GM12891 (cell line): Measurements from ENCODE around the gene GINS2.

Experiments used
- POLR2A ChIP-seq: IDR thresholded peaks from 2 replicates; pipeline ENCODE4 v1.6.1; 2011; ENCODE audit warnings: low read depth, low read length, control low read depth
- POLR2AphosphoS5 ChIP-seq: IDR thresholded peaks from 2 replicates; pipeline ENCODE4 v1.6.1; 2011; ENCODE audit warnings: low read depth, low read length, control low read depth
- SPI1 ChIP-seq: IDR thresholded peaks from 2 replicates; pipeline ENCODE4 v1.6.1; 2011; ENCODE audit warnings: low read depth, low read length, control low read depth
- TAF1 ChIP-seq: IDR thresholded peaks from 2 replicates; pipeline ENCODE4 v1.6.1; 2011; ENCODE audit warnings: low read depth, low read length, control low read depth

DNA sequence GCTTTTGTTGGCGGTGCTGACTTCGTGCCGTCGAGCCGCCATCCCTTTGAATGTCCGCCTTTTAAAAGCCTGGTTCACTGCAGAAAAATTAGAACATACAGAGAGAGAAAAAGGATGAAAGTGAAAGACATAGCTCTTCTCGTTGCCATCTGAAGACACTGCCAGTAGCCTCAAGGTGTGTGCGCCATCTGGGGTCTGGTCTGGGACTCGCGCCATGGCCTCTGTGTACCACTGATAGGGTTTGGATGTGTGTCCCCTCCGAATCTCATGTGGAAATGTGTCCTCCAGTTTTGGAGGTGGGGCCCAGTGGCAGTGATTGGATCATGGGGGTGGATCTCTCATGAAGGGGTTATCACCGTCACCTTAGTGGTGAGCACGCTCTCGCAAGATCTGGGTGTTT lies 60.1 kb downstream of the GINS2 start:
- no peak for TF ChIP-seq POLR2A
- TF ChIP-seq SPI1: no peak
- TF ChIP-seq POLR2AphosphoS5: no peak
- no peak for TF ChIP-seq TAF1
